Vagina (tissue), 2 donors: ENCODE data around the gene POP7.

ENCODE experiments used
- POLR2A ChIP-seq, 2 donors: fragments of 450-650 bp; IDR thresholded peaks; one replicate each; pipeline ENCODE4 v1.6.1; 2017; ENCODE audit warnings: antibody characterized with exemption in 2 of 2, mild to moderate bottlenecking in 2 of 2, moderate library complexity in 2 of 2
- POLR2AphosphoS5 ChIP-seq, 2 donors: sonication (generic); formaldehyde crosslinking; IDR thresholded peaks; one replicate each; pipeline ENCODE4 v1.9.0; 2017; ENCODE audit warnings: antibody characterized with exemption in 2 of 2, mild to moderate bottlenecking in 2 of 2, low read depth in 1 of 2; ENCODE audit not compliant: insufficient read depth in 1 of 2

GRCh38 chr7:100673302-100673941 is 32.5 kb upstream of the POP7 start, which contains the start of gene GNB2:
- TF ChIP-seq POLR2AphosphoS5 (IDR thresholded peaks at IDR 0.05; ENCODE audit: insufficient read depth in 1 of 2, low read depth in 1 of 2) (peak; percentile 95 to 96), POLR2A (IDR thresholded peaks at IDR 0.05) (peak; percentile 22 to 94)
